Neutrophil (primary cell): ENCODE results near the gene SMYD1.

Source experiments
- H3K27ac ChIP-seq: fragments of 200-600 bp; sonication (generic); 2 replicates; pipeline ENCODE4 v1.5.1; 2016; ENCODE audit warnings: mild to moderate bottlenecking, moderate library complexity
- H3K27me3 ChIP-seq: fragments of 200-600 bp; sonication (generic); 2 replicates; pipeline ENCODE4 v1.6.0; 2016; ENCODE audit warnings: mild to moderate bottlenecking
- H3K36me3 ChIP-seq: fragments of 200-600 bp; sonication (generic); 2 replicates; pipeline ENCODE4 v1.5.1; 2017
- H3K4me1 ChIP-seq, 2 experiments: fragments of 200-600 bp in 1 of 2; sonication (generic) in 1 of 2; 1 replicate in 1 of 2; 2 replicates in 1 of 2; pipeline versions ENCODE4 v1.5.1 to v1.6.1; 2013 to 2016; ENCODE audit warnings: low read depth in 1 of 2, low read length in 1 of 2, mild to moderate bottlenecking in 1 of 2, moderate library complexity in 1 of 2; ENCODE audit not compliant: control insufficient read depth in 1 of 2, insufficient read depth in 1 of 2
- H3K4me3 ChIP-seq, 2 experiments: fragments of 200-600 bp in 1 of 2; sonication (generic) in 1 of 2; 1 replicate in 1 of 2; 2 replicates in 1 of 2; pipeline ENCODE4 v1.5.1; 2013 to 2016; ENCODE audit warnings: low read depth in 1 of 2, low read length in 1 of 2, mild to moderate bottlenecking in 1 of 2, moderate library complexity in 1 of 2
- H3K9me3 ChIP-seq: fragments of 200-600 bp; sonication (generic); 2 replicates; pipeline ENCODE4 v1.5.1; 2016
- TF ChIP-seq, protein P1 (sequence below): fragments of 200-600 bp; sonication (generic); IDR thresholded peaks from 2 replicates; pipeline ENCODE4 v1.5.1; 2016; ENCODE audit warnings: antibody characterized with exemption

SMYD1 gene

DNA sequence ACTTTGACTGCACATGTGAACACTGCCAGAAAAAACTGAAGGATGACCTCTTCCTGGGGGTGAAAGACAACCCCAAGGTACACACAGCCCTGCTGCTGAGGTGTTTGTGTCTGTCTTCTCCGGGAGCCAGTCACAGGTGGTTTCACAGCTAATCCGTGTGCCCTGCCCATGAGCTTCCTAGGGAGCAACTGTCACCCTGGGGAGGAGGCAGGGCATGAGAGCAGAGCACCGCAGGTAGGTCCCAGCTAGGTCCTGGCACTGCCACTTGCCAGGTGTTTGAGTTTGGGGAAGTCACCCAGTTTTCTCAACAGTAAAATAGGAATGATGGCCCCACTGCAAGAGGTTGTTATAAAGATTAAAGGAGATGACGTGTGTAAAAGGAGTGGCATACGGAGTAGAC, 29.1 kb downstream of the SMYD1 start:
- Histone ChIP-seq H3K27ac (no peak overlapping the region), H3K27me3 (no peaks in the 10 kb centered on the region), H3K4me1 (peaks cover 10 to 12% of the 10 kb centered on the region in 2 experiments), H3K36me3 (no peaks in the 10 kb centered on the region), H3K9me3 (no peaks in the 10 kb centered on the region), H3K4me3 (no peak overlapping the region)
- TF ChIP-seq, protein P1, sequence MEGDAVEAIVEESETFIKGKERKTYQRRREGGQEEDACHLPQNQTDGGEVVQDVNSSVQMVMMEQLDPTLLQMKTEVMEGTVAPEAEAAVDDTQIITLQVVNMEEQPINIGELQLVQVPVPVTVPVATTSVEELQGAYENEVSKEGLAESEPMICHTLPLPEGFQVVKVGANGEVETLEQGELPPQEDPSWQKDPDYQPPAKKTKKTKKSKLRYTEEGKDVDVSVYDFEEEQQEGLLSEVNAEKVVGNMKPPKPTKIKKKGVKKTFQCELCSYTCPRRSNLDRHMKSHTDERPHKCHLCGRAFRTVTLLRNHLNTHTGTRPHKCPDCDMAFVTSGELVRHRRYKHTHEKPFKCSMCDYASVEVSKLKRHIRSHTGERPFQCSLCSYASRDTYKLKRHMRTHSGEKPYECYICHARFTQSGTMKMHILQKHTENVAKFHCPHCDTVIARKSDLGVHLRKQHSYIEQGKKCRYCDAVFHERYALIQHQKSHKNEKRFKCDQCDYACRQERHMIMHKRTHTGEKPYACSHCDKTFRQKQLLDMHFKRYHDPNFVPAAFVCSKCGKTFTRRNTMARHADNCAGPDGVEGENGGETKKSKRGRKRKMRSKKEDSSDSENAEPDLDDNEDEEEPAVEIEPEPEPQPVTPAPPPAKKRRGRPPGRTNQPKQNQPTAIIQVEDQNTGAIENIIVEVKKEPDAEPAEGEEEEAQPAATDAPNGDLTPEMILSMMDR, result no peak

DNA sequence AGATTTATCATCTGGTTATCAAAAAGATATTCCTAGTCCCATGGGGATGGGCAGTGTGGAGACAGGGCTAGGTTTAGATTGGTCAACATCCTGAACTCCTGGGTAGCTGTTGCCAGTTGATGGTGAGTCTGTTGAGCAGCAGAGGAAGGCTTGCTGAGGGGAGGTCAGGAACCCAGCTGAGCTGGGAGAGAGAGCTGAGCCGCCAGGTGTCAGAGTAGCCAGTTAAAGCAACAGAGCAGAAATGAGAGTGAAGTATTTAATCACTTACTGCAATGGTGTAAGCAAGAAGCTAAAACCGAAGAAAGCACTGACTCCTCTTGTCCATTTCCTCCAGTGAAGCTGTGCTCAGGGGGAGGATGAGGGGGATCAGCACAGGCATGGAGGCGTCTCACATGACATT, 29.6 kb downstream of the SMYD1 start:
- H3K4me3 ChIP-seq, result no peak overlapping the region
- no peak overlapping the region for H3K27ac ChIP-seq
- TF ChIP-seq, protein P1, result no peak

DNA sequence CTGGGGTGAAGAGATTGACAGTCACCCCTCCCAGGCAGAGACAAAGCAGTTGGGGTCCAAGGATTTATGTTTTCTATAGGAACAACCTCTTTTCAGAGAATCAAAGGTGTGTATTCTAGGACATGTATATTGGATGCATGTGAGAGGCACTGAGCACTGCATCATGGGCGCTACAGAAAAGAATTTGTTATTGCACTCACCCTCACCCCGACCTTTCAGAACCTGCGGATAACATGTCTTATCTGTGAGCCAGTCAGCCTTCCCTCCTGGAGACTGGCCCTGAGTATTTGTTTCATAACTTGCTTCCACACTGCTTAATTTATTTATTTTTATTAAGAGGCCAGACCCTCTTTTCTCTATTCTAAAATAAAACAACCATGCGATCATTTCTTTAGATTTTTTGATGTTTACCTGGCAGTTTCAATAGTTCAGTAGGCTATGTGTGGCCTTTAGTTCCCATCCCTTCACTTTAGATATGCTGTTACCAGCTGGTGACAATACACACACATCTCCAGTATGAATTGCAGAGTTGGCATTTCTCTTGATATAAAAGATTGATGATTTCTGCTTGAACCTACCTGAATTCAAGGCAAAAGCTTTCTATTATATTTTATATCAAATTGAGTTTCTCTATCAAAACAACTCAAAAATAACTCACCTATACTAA, 30.4 kb downstream of the SMYD1 start:
- Histone ChIP-seq H3K4me3 (no peak overlapping the region), H3K4me1 (no peaks in the 10 kb centered on the region), H3K27me3 (no peaks in the 10 kb centered on the region), H3K9me3 (no peaks in the 10 kb centered on the region), H3K36me3 (no peaks in the 10 kb centered on the region), H3K27ac (no peak overlapping the region)
- TF ChIP-seq, protein P1, result no peak

More for the DNA sequence above, 29.6 kb downstream of the SMYD1 start:
- no peaks in the 10 kb centered on the region for H3K36me3 ChIP-seq
- no peaks in the 10 kb centered on the region for H3K27me3 ChIP-seq
- peaks cover 6 to 7% of the 10 kb centered on the region in 2 experiments for H3K4me1 ChIP-seq
- no peaks in the 10 kb centered on the region for H3K9me3 ChIP-seq

DNA sequence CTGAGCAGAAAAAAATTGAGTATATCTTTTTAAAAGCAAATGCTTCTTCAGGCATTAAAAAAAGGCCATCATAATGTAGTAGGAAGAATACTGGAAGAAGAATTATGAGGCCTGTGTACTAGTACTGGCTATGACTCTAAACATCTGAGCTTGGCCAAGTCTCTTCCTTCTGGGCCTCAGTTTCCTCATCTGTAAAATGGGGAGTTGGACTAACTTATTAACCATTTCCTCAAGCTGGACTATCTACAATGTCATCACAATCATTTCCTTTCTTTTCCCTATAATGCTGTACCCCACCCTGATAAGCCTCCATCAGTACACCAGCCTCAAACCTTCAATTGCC, 30.9 kb downstream of the SMYD1 start:
- TF ChIP-seq, protein P1, result no peak
- H3K9me3 ChIP-seq, result no peaks in the 10 kb centered on the region

GRCh38 chr2:88099798-88100488, 32.3 kb downstream of the SMYD1 start:
- no peaks in the 10 kb centered on the region for H3K27me3 ChIP-seq
- H3K4me3 ChIP-seq, result no peak overlapping the region
- no peak overlapping the region for H3K27ac ChIP-seq
- TF ChIP-seq, protein P1, result no peak
- no peaks in the 10 kb centered on the region for H3K9me3 ChIP-seq
- H3K36me3 ChIP-seq, result no peaks in the 10 kb centered on the region
- H3K4me1 ChIP-seq, result no peaks in the 10 kb centered on the region

More for the DNA sequence above, 30.9 kb downstream of the SMYD1 start:
- H3K27ac ChIP-seq, result no peak overlapping the region
- H3K4me3 ChIP-seq, result no peak overlapping the region
- no peaks in the 10 kb centered on the region for H3K36me3 ChIP-seq
- H3K27me3 ChIP-seq, result no peaks in the 10 kb centered on the region
- H3K4me1 ChIP-seq, result no peaks in the 10 kb centered on the region
